Sigmoid colon (tissue), 4 donors: ENCODE measurements around the gene PLXNB1.

Experiments
- EP300 ChIP-seq, 4 donors: sonication (generic); formaldehyde crosslinking; IDR thresholded peaks; one replicate each; pipeline ENCODE4 v1.6.1; 2017; ENCODE audit warnings: antibody characterized with exemption in 4 of 4
- POLR2A ChIP-seq, 2 donors: fragments of 450-650 bp; IDR thresholded peaks; one replicate each; pipeline ENCODE4 v1.6.1; 2016; ENCODE audit warnings: antibody characterized with exemption in 2 of 2, mild to moderate bottlenecking in 2 of 2, moderate library complexity in 2 of 2
- POLR2AphosphoS5 ChIP-seq, 4 donors: sonication (generic); formaldehyde crosslinking; IDR thresholded peaks; one replicate each; pipeline ENCODE4 v1.6.1; 2017; ENCODE audit warnings: antibody characterized with exemption in 4 of 4
- TF ChIP-seq, protein P1 (sequence below), 4 experiments: fragments of 450-650 bp in 3 of 4; fragments of 200-600 bp in 1 of 4; IDR thresholded peaks; one replicate each; pipeline ENCODE4 v1.5.1; 2016 to 2019; ENCODE audit warnings: antibody characterized with exemption in 4 of 4, mild to moderate bottlenecking in 3 of 4, moderate library complexity in 2 of 4

DNA sequence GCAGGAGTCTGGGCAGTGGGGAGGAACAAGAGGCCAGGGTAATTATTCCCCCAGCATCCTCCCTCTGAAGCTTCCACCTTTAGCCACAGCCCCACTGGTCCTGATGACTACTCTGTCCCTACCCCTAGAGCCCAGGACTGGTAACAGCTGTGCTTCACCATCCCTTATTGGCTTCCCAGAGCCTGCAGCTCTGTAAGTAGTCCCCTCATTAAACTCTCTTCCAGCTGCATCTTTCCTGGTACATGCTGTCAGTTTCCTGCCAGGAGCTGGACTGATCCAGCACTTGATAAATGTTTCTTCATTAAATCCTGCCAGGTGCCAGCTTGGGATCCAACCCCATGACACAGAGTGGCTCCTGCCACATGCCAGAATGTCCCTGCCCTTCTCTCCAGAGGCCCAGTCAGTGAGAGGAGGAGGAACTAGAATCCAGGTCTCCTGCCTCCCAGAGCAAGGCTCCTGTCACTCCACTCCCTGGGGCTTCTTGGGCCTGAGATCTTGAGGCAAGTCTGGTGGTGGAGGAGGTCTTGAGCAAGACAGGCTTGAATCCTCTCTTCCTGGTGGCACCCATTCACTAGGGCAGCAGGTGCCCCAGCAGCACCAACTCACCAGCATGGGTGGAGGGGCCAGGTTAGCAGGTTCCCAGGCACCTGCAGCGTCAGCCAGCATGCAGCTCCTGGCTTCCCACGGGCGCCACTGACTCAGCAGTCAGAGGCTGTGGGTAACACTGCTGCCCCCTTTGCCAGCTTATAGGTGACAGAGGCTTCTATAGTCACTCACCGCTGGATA lies 30.3 kb downstream of the PLXNB1 start:
- TF ChIP-seq, protein P1, sequence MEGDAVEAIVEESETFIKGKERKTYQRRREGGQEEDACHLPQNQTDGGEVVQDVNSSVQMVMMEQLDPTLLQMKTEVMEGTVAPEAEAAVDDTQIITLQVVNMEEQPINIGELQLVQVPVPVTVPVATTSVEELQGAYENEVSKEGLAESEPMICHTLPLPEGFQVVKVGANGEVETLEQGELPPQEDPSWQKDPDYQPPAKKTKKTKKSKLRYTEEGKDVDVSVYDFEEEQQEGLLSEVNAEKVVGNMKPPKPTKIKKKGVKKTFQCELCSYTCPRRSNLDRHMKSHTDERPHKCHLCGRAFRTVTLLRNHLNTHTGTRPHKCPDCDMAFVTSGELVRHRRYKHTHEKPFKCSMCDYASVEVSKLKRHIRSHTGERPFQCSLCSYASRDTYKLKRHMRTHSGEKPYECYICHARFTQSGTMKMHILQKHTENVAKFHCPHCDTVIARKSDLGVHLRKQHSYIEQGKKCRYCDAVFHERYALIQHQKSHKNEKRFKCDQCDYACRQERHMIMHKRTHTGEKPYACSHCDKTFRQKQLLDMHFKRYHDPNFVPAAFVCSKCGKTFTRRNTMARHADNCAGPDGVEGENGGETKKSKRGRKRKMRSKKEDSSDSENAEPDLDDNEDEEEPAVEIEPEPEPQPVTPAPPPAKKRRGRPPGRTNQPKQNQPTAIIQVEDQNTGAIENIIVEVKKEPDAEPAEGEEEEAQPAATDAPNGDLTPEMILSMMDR (IDR thresholded peaks at IDR 0.05), result no peak
- TF ChIP-seq POLR2AphosphoS5 (IDR thresholded peaks at IDR 0.05), result no peak
- no peak for TF ChIP-seq EP300 (IDR thresholded peaks at IDR 0.05)
- TF ChIP-seq POLR2A (IDR thresholded peaks at IDR 0.05), result no peak
